GM13977 (cell line): ENCODE results near the gene NCAN.

ENCODE experiments used
- DNase-seq: peaks from one replicate; pipeline ENCODE4 v3.0.0; 2012; ENCODE audit warnings: low spot score
- CTCF ChIP-seq: IDR thresholded peaks from 2 replicates; pipeline ENCODE4 v1.5.1; 2012; ENCODE audit warnings: mild to moderate bottlenecking, control low read depth; ENCODE audit not compliant: insufficient read depth; ENCODE audit errors: extremely low read depth, missing control alignments
- in situ Hi-C: fragments of 300-500 bp; cut with MboI; formaldehyde crosslinking; loops from one replicate; pipeline ENCODE4 v1.12.0; 2022; ENCODE audit warnings: low sequenced_read_pairs, low pct_unique_long_range_greater_than_20kb, mixed read lengths, inconsistent platforms; ENCODE audit not compliant: unreplicated experiment

NCAN gene

GRCh38 chr19:19181488-19181998 lies 30.2 kb upstream of the NCAN start:
- no peak for TF ChIP-seq CTCF
- DNase-seq = no peak
- in situ Hi-C loops = no loop called here

- no peak for DNase-seq
- TF ChIP-seq CTCF = peak; percentile 74
- in situ Hi-C loops = no loop called here
These were observed 25.7 kb upstream of the NCAN start for GRCh38 chr19:19185853-19186740.

- in situ Hi-C loops = no loop called here
- no peak for DNase-seq
These were observed 25.0 kb upstream of the NCAN start for GRCh38 chr19:19186742-19187141.

GRCh38 chr19:19191768-19192077 lies 20.0 kb upstream of the NCAN start:
- in situ Hi-C loops = no loop called here
- TF ChIP-seq CTCF = no peak
- no peak for DNase-seq

More at GRCh38 chr19:19186742-19187141, 25.0 kb upstream of the NCAN start:
- no peak for TF ChIP-seq CTCF

GRCh38 chr19:19192078-19192882 lies 19.5 kb upstream of the NCAN start, which contains the start of the genes BORCS8 and RFXANK:
TSS of gene BORCS8 (minus strand) at chr19:19192152. CDS start at chr19:19192117, 35 bp downstream.
TSS of gene RFXANK (plus strand) at chr19:19192258. CDS start at chr19:19193947, 1,689 bp downstream.
- in situ Hi-C loops = no loop called here

More at GRCh38 chr19:19192078-19192882, 19.5 kb upstream of the NCAN start, which contains the start of the genes BORCS8 and RFXANK:
- DNase-seq = peak; percentile 97
- no peak for TF ChIP-seq CTCF
